ES-I3 (cell line): ENCODE data around the gene LRCH4.
A peak's percentile ranks its signal among the peaks of the same experiment; 100 is the strongest.

Source experiments
- H3K36me3 ChIP-seq: 2 replicates; pipeline ENCODE4 v1.6.1; 2013; ENCODE audit warnings: mild to moderate bottlenecking, low read length, control low read depth, moderate library complexity; ENCODE audit not compliant: insufficient read depth
- H3K4me1 ChIP-seq: 2 replicates; pipeline ENCODE4 v1.6.1; 2013; ENCODE audit warnings: mild to moderate bottlenecking, control low read depth, low read length; ENCODE audit not compliant: insufficient read depth
- H3K9ac ChIP-seq: 2 replicates; pipeline ENCODE4 v1.6.1; 2013; ENCODE audit warnings: low read depth, mild to moderate bottlenecking, low read length, moderate library complexity
- H3K9me3 ChIP-seq: 2 replicates; pipeline ENCODE4 v1.6.1; 2013; ENCODE audit warnings: mild to moderate bottlenecking, low read length, moderate library complexity; ENCODE audit not compliant: control insufficient read depth, insufficient read depth

Gene LRCH4

GRCh38 chr7:100613412-100614175 is 27.7 kb upstream of the LRCH4 start:
- Histone ChIP-seq H3K9ac (peak overlapping the region; percentile 90; the same call in 1 of the 2 replicates), H3K36me3 (no peaks in the 10 kb centered on the region), H3K9me3 (no peaks in the 10 kb centered on the region), H3K4me1 (no peaks in the 10 kb centered on the region)

GRCh38 chr7:100612730-100613390 is 26.9 kb upstream of the LRCH4 start:
- Histone ChIP-seq H3K9me3 (no peaks in the 10 kb centered on the region), H3K9ac (peak overlapping the region; percentile 90), H3K4me1 (no peaks in the 10 kb centered on the region), H3K36me3 (no peaks in the 10 kb centered on the region)

GRCh38 chr7:100611983-100612729 is 26.2 kb upstream of the LRCH4 start, which contains the start of gene MOSPD3:
Gene MOSPD3 (plus strand): TSS chr7:100612540. CDS start chr7:100612792, 252 bp downstream.
- peak within 1 kb of the TSS; percentile 90 for H3K9ac ChIP-seq
- H3K9me3 ChIP-seq, result no peaks in the 10 kb centered on the region

GRCh38 chr7:100609958-100610357 is 24.0 kb upstream of the LRCH4 start:
- Histone ChIP-seq H3K36me3 (no peaks in the 10 kb centered on the region), H3K9ac (no peak overlapping the region), H3K4me1 (no peaks in the 10 kb centered on the region; the same call in 1 of the 2 replicates), H3K9me3 (no peaks in the 10 kb centered on the region)

More at GRCh38 chr7:100611983-100612729, 26.2 kb upstream of the LRCH4 start, which contains the start of gene MOSPD3:
- Histone ChIP-seq H3K4me1 (no peaks in the 10 kb centered on the region), H3K36me3 (no peaks in the 10 kb centered on the region)

GRCh38 chr7:100607111-100607510 is 21.2 kb upstream of the LRCH4 start:
- Histone ChIP-seq H3K9ac (no peak overlapping the region), H3K36me3 (no peaks in the 10 kb centered on the region), H3K9me3 (no peaks in the 10 kb centered on the region), H3K4me1 (peaks cover 3% of the 10 kb centered on the region; the same call in 1 of the 2 replicates)

- H3K4me1 ChIP-seq, result peaks cover 10% of the 10 kb centered on the region; the same call in 1 of the 2 replicates
- no peak overlapping the region for H3K9ac ChIP-seq
- no peaks in the 10 kb centered on the region for H3K36me3 ChIP-seq
- no peaks in the 10 kb centered on the region for H3K9me3 ChIP-seq
Observed at GRCh38 chr7:100606313-100606712, 20.4 kb upstream of the LRCH4 start.

- peak overlapping the region; percentile 67 for H3K9ac ChIP-seq
- no peaks in the 10 kb centered on the region for H3K36me3 ChIP-seq
- H3K4me1 ChIP-seq, result peaks cover 10% of the 10 kb centered on the region; the same call in 1 of the 2 replicates
- no peaks in the 10 kb centered on the region for H3K9me3 ChIP-seq
Observed at GRCh38 chr7:100604976-100605911, 19.3 kb upstream of the LRCH4 start.

GRCh38 chr7:100604028-100604975 is 18.4 kb upstream of the LRCH4 start:
- peak overlapping the region; percentile 78 for H3K9ac ChIP-seq
- H3K36me3 ChIP-seq, result no peaks in the 10 kb centered on the region
- peaks cover 10% of the 10 kb centered on the region; the same call in 1 of the 2 replicates for H3K4me1 ChIP-seq
- H3K9me3 ChIP-seq, result no peaks in the 10 kb centered on the region

- peak overlapping the region; percentile 78 for H3K9ac ChIP-seq
- H3K9me3 ChIP-seq, result no peaks in the 10 kb centered on the region
- peaks cover 10% of the 10 kb centered on the region; the same call in 1 of the 2 replicates for H3K4me1 ChIP-seq
Observed at GRCh38 chr7:100603726-100604027, 17.7 kb upstream of the LRCH4 start.

GRCh38 chr7:100602889-100603725 is 17.2 kb upstream of the LRCH4 start:
- H3K9me3 ChIP-seq, result no peaks in the 10 kb centered on the region
- peak overlapping the region; percentile 78 for H3K9ac ChIP-seq
- H3K36me3 ChIP-seq, result no peaks in the 10 kb centered on the region
- peaks cover 10% of the 10 kb centered on the region; the same call in 1 of the 2 replicates for H3K4me1 ChIP-seq

More at GRCh38 chr7:100603726-100604027, 17.7 kb upstream of the LRCH4 start:
- no peaks in the 10 kb centered on the region for H3K36me3 ChIP-seq

GRCh38 chr7:100600730-100601038 is 14.8 kb upstream of the LRCH4 start:
- H3K9me3 ChIP-seq, result no peaks in the 10 kb centered on the region
- H3K4me1 ChIP-seq, result peaks cover 10% of the 10 kb centered on the region; the same call in 1 of the 2 replicates
- no peak overlapping the region for H3K9ac ChIP-seq
- no peaks in the 10 kb centered on the region; the same call in 1 of the 2 replicates for H3K36me3 ChIP-seq
